DOHH2 (cell line): ENCODE data around the gene SGSH.

Experiments
- CTCF ChIP-seq: fragments of 200-600 bp; sonication (generic); IDR thresholded peaks from one replicate; pipeline ENCODE4 v1.5.1; 2014; ENCODE audit warnings: antibody characterized with exemption, mild to moderate bottlenecking, low read depth, low read length; ENCODE audit not compliant: poor library complexity, severe bottlenecking
- EZH2phosphoT487 ChIP-seq: fragments of 200-600 bp; sonication (generic); IDR thresholded peaks from 2 replicates; pipeline ENCODE4 v1.6.1; 2017; ENCODE audit warnings: borderline replicate concordance, mild to moderate bottlenecking, antibody characterized with exemption, low read length, moderate library complexity, mixed read lengths

- no peak for TF ChIP-seq CTCF
- no peak for TF ChIP-seq EZH2phosphoT487
Observed at GRCh38 chr17:80251966-80252365, 31.8 kb upstream of the SGSH start.
